HG03064 (cell line): ENCODE results near the gene PATJ.
"Not testable (repeated sequence)": the region's sequence is repeated elsewhere in the genome, so short reads cannot be mapped to it uniquely, and the experiment has no call there.

ENCODE experiments used
- ATAC-seq: cut with Tn5 transposase; IDR thresholded peaks from one replicate; pipeline ENCODE4 v1.9.1; 2021; ENCODE audit warnings: low read depth; ENCODE audit not compliant: unreplicated experiment

Gene PATJ

DNA sequence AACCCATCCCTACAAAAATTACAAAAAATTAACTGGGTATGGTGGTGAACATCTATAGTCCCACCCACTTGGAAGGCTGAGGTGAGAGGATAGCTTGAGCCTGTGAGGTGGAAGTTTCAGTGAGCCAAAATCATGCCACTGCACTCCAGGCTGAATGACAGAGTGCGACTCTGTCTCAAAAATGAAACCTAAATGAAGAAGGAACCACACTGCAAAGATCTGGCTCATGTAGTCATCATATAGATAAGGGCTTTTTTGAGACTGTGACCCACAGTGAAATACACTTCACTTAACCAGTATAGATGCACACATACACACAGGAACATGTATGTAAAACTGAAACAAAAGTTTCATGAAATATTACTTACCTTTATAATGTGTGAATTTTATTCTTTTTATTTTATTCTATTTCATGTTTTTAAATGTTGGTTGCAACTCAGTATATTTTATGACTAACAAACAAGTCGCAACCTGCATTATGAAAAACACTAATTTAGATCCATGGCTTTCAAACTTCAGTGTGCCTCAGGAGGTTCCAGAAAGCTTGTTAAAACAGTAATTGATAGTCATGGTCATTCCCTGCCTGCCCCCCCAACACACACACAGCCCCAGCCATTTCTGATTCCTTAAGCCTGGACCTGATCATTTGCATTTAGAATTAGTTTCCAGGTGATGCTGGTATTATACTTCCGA is 189.5 kb downstream of the PATJ start:
- no peak for ATAC-seq

DNA sequence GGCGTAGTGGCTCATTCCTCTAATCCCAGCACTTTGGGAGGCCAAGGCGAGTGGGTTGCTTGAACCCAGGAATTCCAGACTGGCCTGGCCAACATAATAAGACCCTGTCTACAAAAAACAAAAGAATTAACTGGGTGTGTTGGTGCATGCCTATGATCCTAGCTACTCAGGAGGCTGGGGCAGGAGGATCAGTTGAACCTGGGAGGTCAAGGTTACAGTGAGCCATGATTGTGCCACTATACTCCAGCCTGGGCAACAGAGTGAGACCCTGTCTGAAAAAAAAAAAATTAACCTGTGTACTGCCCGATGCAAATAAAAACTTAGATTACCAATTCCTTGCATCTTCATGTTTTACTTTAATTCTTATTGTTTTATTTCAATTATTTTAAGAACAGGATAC is 193.2 kb downstream of the PATJ start:
- no peak for ATAC-seq

DNA sequence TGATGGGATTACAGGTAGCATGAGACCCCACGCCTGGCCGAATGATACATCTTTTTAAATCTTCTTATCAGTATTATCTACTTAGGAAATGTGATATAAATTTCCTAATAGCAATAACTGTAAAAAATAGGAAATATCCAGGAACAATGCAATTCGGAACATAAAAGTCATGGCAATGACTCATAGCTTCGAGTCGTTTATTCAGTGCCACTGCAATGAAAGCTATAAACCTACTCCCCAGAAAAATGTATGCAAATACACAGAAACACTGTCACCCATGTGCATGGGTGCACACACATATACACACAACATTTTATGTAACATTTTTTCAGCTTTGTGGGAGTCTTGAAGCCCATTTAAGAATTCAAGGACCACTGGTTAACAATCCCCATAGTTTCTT is 194.6 kb downstream of the PATJ start:
- ATAC-seq = no peak

DNA sequence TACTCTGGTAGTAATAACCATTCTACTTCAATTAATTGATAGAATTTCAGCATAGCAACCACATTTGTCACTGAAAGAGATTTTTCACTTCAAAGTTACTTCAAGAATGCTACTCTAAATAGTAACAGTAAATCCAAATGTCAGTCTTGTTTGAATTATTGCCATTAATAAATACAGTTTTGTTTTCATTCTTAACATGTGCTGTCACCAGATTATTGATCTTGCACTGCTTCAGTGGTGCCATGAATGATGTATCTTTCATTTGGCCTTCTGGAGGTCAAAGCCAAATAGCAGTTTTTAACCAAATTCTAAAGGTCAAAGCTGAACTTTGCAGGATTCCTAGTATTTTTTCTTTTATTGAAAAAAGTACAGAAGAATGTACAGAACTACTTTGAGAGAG is 199.5 kb downstream of the PATJ start:
- no peak for ATAC-seq

DNA sequence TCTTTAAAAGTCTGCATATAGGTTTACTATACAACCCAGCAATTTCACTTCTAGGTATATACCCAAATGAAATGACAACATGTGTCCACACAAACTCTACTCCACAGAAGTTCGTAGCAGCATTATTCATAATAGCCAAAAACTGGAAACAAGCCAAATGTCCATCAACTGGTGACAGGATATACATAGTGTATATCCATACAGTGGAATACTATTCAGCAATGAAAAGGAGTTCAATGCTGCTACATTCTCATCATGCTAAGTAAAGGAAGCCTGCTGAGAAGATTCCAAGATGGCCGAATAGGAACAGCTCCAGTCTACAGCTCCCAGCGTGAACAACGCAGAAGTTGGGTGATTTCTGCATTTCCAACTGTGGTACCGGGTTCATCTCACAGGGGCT is 200.6 kb downstream of the PATJ start:
- no peak for ATAC-seq

DNA sequence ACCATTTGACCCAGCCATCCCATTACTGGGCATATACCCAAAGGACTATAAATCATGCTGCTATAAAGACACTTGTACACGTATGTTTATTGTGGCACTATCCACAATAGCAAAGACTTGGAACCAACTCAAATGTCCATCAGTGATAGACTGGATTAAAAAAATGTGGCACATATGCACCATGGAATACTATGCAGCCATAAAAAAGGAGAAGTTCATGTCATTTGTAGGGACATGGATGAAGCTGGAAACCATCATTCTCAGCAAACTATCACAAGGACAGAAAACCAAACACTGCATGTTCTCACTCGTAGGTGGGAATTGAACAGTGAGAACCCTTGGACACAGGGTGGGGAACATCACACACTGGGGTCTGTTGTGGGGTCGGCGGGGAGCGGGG is 206.4 kb downstream of the PATJ start:
- ATAC-seq = not testable (repeated sequence)

DNA sequence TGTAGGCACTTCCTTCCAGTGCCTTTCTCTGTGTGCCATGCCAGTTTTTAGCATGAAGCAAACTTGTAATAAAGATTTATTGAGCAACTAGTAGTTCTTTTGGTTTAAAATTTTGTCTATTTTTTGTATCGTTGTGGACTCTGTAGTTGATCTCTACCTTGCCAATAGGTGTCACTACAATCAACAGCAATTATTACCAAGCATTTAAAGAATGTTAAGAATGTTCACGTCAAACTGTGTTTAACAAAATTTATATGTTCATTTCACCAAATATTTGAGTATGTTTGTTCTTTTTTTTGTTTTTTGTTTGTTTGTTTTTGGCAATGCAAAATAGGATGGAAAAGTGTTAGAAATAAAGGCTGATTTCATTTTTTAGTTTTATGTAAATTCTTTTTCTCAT is 208.1 kb downstream of the PATJ start:
- ATAC-seq = no peak

DNA sequence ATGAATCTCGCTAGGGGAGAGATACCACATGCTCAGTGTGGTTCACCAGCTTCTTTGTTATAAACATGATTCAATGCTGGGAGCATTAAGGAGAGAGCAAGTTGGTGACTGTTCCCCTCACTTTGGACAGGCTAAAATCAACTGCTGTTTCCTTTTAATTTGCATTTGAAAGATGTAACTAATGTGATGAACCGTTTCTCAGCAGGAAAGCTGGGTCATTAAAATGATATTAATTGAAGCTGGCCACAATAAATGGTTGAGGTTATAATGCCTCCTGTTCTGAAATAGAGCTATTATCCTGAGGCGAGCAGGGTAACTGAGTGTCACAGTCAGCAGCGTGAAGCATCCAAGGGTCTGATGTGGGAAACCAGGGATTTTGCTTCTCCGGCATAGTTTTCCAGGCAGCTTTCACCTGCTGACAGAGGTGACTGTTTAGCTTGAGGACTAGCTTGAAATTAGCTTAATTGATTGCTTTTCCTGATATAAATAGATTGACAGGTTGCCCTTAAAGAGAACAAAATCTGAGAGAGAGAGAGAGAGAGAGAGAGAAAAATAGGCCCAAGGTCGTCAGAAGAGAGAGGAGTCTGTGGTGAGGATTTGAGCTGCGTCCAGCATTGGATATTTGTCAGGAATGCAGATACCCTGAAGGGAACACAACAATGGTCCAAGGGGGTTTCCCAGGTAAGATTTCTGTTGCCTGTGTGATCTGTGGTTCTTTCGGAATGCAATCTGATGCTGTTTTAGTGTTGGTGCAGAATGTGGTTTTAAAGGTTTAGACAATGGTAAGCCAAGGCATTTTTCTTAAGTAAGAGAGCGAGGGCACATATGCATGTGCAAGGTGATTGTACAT is 209.7 kb downstream of the PATJ start:
- ATAC-seq = no peak

DNA sequence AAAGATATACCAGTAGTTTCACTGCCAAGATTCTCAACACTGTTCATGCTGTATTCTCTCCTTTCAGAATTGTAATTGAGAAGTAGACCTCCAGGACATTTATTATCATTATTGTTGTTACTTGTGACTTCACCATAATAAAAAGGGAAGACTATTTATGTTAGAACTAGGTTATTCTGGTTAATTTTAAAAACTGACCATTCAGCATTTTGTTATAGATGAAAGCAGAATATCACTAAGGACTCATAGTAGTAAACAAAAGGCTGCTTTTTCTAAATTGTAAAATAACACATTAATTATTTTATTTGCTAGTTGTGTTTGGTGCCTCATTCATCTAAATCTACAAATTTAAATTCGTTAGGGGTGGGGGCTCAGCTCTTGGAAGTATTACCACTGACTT is 210.4 kb downstream of the PATJ start:
- ATAC-seq = no peak

DNA sequence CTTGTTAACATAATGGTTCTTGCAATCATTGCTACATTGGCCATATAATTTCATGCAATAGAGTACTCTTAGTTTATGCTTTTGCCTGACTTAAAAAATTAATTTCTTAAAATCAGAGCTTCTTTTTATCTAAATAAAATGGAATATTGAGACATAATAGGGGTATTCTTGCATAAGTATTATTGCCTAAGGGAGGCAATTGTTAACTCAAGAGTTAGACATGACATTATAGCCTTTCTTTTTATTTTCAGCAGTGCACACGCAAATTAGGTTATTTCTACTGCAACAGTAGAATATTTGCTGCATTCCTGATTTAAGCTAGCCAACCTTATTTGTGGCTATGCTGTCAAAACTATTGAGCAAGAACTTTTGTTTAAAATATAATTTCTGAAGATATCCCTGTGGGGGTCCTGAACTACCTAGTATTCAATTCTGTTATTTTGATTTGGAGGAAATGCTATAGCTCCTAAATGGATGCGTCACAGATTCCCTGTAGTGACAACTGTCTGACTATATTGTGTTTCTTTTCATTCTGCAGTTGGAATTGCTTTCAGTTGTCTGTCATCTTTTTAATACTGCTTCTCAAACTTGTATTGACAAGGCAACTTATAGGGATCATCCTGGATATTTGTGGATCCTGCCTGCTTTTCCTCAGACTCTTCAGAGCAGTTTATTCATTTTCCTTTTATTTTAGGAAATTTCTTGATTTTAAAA is 211.0 kb downstream of the PATJ start:
- ATAC-seq = no peak

DNA sequence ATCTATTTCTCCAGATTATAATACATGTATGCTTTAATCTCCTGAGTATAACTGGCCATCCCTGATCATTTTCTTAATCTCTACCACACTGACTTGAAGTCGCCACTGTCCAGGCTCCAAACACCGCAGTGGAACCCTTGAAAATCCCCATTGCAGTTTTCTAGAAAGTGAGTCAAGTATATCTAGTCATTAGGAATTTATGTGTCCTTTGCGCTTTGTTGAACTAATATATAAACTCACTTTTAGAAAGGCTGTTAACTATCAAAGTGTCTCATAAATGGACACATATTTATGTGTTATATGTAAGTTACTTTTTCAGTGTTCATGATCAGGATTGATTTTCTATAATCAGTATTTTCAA is 211.5 kb downstream of the PATJ start:
- ATAC-seq = no peak

DNA sequence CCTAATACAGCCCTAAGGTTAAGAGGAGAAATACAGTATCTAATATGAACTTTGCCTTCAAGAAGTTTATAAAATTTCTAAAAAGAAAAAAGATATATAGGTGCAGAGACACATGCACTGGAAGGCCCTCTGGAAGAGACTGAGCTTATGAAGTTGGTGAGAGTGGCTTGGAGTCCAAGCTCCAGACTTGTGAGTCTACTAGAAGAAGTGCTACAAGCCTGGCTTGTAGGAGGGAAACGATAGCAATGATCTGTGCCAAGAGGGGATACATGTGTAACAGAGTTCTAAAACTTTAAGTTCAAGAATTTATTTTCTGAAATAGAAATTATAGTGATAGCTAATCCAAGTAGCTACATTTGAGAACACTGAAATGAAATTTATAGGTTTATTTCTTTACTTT is 213.0 kb downstream of the PATJ start:
- no peak for ATAC-seq

DNA sequence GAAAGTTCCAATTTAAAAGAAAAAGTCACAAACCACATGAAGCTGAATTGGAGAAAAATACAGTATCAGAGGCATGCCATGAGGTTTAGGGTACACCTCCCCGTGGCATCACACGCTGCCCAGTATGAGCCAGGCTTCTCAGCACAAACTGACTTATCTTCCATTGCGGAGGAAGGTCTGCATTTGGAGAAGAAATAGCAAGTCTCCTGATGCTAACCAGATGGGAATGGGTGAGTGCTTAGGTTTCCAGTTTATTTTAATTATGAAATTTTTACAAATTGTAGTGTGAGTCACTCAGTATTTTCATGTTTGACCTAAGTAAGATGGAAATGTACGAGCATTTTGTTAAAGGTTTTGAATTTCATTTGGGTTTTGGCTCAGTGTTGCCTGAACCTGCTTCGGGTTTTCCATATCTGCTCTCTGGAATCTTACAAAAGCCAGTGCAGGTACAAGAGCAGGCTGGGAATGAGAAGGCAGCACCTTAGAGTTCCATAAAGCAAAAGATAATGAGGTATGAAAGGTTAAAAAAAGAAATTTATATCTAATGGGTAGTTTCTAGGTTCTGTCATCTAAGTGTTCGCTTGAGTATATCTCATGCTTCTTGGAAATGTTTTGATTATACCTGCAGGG is 213.9 kb downstream of the PATJ start:
- no peak for ATAC-seq

DNA sequence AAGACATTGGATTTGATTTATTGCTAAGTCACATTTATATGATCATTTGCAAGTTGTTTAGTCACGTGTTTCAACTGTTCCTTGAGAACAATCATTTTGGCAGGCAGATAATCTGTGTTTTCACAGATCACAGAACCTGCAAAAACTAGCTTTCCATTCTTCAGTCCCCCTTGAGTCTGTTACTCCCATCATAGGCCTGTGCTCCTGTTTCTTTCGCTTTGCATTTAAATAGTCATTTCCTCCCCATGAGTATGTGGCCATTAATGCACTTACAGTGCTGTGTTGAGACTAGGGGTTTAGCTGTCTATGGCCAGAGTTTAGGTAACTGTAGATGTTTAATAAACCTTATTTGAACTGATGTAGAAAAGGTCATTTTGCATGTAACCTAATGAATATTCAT is 214.5 kb downstream of the PATJ start:
- no peak for ATAC-seq

DNA sequence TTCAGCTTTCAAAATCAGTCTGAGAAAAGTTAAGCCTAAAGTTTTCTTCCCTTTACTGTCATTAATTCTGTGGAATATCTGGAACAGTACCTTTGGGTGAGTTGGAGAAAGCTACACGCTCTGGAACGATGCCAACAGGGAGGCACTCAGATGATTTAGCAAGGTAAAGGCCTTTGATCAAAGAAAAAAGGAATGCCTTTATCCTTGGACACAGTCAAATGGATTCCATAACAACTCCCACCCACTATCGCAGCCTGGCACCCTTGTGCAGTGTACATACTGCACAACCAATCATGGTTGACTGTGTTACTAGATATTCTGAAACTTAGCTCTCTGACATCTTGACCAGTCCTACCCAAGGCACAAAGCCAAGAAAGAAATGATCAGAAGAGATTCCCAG is 218.7 kb downstream of the PATJ start:
- ATAC-seq = no peak

DNA sequence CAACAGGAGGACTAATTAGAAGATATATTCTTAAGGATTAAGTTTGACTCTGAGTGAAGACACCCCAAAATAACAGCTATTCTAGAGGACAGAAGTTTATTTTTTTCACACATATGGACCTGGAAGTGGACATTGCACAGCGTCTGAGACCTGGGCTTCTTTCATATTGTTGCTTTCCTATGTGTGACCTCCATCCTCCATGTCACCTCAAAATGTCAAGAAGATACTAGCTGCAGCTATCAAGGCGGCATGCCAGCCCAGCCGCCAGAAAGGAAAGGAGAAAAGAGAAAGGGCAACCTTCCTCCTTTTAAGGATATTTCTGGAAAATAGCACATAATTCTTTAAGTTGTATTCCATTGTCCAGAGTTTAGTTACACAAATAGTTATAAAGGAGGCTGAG is 220.4 kb downstream of the PATJ start:
- no peak for ATAC-seq

DNA sequence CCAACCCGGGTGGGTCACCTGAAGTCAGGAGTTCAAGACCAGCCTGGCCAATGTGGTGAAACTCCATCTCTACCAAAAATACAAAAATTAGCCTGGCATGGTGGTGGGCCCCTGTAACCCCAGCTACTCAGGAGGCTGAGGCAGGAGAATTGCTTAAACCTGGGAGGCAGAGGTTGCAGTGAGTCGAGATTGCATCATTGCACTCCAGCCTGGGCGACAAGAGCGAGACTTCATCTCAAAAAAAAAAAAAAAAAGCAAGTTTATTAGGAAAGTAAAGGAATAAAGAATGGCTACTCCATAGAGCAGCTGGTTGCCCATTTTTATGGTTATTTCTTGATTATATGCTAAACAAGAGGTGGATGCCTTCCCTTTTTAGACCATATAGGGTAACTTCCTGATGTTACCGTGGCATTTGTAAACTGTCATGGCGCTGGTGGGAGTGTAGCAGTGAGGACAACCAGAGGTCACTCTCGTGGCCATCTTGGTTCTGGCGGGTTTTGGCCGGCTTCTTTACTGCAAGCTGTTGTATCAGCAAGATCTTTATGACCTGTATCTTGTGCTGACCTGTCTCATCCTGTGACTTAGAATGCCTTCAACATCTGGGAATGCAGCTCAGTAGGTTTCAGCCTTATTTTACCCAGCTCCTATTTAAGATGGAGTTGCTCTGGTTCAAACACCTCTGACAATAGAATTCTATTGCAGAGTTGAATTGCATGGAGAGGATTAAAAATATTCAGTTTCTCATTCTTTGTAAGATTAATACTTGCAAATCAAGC is 224.4 kb downstream of the PATJ start:
- not testable (repeated sequence) for ATAC-seq

DNA sequence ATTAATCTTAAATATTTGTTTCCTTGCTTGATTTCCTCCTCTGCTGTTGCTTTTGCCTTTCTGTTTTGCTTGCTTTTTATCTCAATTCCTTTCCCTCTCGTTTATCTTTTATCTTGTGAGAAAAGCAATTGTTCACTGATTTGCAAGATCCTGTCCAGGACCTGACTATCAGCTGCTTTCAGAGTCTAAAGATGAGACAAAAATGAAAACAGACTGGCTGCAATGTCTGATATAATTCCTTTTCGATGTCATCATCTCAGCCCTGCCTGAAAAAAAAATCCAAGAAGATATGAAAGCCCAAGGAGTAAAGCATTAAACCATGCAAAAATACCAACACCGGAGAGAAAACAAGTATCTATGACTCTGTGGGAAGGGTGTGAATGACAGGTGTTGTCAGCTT is 225.5 kb downstream of the PATJ start:
- no peak for ATAC-seq

DNA sequence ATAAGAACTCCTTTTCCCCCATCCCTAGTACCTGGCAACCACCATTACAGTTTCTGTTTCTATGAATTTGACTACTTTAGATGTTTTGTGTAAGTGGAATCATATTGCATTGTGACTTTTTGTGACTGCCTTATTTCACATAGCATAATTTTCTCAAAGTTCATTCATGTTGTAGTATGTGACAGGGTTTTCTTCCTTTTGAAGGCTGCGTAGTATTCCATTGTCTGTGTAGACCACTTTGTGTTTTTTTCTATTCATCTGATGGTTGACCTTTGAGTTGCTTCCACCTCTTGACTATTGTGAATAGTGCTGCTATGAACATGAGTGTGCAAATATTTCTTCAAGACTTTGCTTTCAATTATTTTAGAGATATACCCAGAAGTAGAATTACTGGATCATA is 226.6 kb downstream of the PATJ start:
- ATAC-seq = no peak

DNA sequence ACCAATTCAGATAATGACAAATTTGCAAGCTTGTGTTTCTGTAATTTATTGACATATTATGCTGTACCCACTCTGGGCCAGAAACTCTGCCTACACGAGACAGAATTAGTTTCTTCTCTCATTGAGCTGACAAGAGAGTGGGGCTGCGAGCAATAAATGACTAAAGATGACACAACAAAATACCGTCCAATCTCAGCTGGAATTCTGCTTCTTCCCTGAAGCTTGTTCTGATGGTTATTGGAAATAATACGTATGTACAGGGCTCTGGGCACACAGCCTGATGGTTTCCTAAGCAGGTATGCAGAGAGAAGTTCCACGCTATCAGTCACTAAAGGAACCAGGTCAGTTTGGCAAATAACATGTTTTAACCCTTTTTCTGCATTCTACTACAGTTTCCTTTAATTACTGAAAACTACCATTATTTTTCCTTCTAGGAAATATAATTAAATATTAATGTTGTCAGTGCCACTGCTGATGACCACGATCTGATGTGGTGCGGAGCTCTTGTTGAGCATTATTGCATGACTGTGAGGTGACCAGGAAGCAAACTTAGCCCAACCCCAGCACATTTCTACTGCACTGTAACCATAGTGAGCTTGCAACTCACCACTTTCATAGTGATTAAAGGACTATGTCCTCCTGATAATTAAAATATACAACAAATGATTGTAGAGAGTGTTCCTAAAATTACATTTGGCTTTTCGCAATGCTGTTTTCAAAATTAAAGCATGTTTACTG is 231.0 kb downstream of the PATJ start:
- ATAC-seq = no peak
